ENCODE results near the gene TCF21.

TCF21 gene

GRCh38 chr6:133899556-133899955 is 10.6 kb downstream of the TCF21 start:
- DNase-seq: no peak

DNA sequence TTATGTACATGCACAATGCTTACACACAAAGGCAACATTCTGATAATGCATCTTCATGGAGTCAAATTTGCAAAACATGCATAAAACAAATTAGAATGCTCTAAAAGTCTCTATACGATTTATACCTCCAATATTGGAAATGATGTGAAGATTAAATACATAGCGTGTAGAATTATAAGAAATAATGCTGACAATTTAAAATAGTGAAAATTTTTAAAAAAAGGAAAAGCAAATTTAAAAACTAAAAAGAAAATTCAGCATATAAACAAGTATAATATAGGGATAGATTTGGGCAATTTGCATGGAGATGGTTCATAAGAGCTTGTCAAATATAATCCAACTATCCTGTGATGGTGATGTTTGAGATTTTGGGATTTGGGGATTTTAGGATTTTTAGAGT is 14.9 kb downstream of the TCF21 start:
- DNase-seq: no peak
- H3K4me3 ChIP-seq (ENCODE audit: low read depth, low read length): no peak overlapping the region
- no peaks in the 10 kb centered on the region for H3K9me3 ChIP-seq (ENCODE audit: severe bottlenecking)
- TF ChIP-seq, protein P1, sequence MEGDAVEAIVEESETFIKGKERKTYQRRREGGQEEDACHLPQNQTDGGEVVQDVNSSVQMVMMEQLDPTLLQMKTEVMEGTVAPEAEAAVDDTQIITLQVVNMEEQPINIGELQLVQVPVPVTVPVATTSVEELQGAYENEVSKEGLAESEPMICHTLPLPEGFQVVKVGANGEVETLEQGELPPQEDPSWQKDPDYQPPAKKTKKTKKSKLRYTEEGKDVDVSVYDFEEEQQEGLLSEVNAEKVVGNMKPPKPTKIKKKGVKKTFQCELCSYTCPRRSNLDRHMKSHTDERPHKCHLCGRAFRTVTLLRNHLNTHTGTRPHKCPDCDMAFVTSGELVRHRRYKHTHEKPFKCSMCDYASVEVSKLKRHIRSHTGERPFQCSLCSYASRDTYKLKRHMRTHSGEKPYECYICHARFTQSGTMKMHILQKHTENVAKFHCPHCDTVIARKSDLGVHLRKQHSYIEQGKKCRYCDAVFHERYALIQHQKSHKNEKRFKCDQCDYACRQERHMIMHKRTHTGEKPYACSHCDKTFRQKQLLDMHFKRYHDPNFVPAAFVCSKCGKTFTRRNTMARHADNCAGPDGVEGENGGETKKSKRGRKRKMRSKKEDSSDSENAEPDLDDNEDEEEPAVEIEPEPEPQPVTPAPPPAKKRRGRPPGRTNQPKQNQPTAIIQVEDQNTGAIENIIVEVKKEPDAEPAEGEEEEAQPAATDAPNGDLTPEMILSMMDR (IDR thresholded peaks at IDR 0.05; ENCODE audit: low read depth, low read length): no peak
- peaks cover 70% of the 10 kb centered on the region for H3K27me3 ChIP-seq (ENCODE audit: insufficient read depth, low read depth, severe bottlenecking)
- H3K36me3 ChIP-seq: no peaks in the 10 kb centered on the region
- H3K27ac ChIP-seq: no peak overlapping the region

More at GRCh38 chr6:133899556-133899955, 10.6 kb downstream of the TCF21 start:
- Histone ChIP-seq H3K9me3 (ENCODE audit: severe bottlenecking) (no peaks in the 10 kb centered on the region), H3K36me3 (no peaks in the 10 kb centered on the region), H3K4me3 (ENCODE audit: low read depth, low read length) (no peak overlapping the region), H3K27me3 (ENCODE audit: insufficient read depth, low read depth, severe bottlenecking) (peaks cover 80% of the 10 kb centered on the region), H3K27ac (no peak overlapping the region)
- TF ChIP-seq, protein P1 (IDR thresholded peaks at IDR 0.05; ENCODE audit: low read depth, low read length): no peak

GRCh38 chr6:133906050-133906449 is 17.1 kb downstream of the TCF21 start:
- no peak overlapping the region for H3K27ac ChIP-seq
- H3K9me3 ChIP-seq (ENCODE audit: severe bottlenecking): no peaks in the 10 kb centered on the region
- no peak for DNase-seq
- H3K4me3 ChIP-seq (ENCODE audit: low read depth, low read length): no peak overlapping the region
- H3K27me3 ChIP-seq (ENCODE audit: insufficient read depth, low read depth, severe bottlenecking): peaks cover 82% of the 10 kb centered on the region
- TF ChIP-seq, protein P1 (IDR thresholded peaks at IDR 0.05; ENCODE audit: low read depth, low read length): no peak
- H3K36me3 ChIP-seq: no peaks in the 10 kb centered on the region

DNA sequence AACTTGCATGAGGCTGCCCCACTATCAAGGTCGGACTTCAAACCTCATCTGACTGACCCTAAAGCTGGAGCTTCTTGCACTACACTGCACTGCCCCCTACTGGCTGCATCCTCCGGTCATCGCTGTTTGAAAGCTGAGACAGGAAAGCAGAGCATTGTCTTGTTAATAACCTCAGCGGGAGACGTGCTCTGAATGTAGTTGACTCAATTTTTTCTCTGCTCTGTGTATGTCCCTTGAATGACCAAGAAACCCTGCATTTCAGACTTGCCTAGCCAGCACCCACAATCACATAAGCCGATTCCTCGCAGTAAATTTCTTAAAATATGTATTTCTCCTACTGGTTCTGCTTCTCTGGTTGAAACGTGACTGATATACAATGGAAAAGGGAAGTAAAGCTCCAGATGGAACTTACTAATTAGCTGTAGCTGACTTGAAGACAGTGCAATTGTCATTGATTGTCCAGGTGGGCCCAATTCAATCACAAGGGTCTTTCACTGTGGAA is 27.8 kb downstream of the TCF21 start:
- no peak overlapping the region for H3K27ac ChIP-seq
- peaks cover 42% of the 10 kb centered on the region for H3K27me3 ChIP-seq (ENCODE audit: insufficient read depth, low read depth, severe bottlenecking)
- DNase-seq: peak; percentile 88
- no peak overlapping the region for H3K4me3 ChIP-seq (ENCODE audit: low read depth, low read length)
- TF ChIP-seq, protein P1 (IDR thresholded peaks at IDR 0.05; ENCODE audit: low read depth, low read length): peak; percentile 91
- no peaks in the 10 kb centered on the region for H3K36me3 ChIP-seq
- no peaks in the 10 kb centered on the region for H3K9me3 ChIP-seq (ENCODE audit: severe bottlenecking)

DNA sequence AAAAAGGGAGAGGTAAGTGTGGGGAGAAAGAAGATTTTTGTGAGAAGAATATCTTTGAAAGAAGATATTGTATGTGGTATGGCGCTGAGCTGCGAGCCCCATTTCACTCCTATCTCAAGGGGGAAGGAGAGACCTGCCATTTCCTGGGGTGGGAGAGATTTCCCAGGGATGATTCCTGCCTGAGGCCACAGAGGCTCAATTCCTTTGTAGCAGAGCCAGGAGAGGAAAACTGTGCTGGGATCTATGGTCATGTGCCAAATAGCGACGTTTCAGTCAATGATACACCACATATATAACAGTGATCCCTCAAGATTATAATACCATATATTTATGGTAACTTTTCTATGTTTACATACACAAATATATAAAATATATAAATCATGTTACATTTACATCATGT is 28.9 kb downstream of the TCF21 start:
- H3K4me3 ChIP-seq (ENCODE audit: low read depth, low read length): no peak overlapping the region
- H3K27me3 ChIP-seq (ENCODE audit: insufficient read depth, low read depth, severe bottlenecking): peaks cover 45% of the 10 kb centered on the region
- no peak for DNase-seq
- H3K36me3 ChIP-seq: no peaks in the 10 kb centered on the region
- TF ChIP-seq, protein P1 (IDR thresholded peaks at IDR 0.05; ENCODE audit: low read depth, low read length): no peak
- H3K9me3 ChIP-seq (ENCODE audit: severe bottlenecking): no peaks in the 10 kb centered on the region
- H3K27ac ChIP-seq: no peak overlapping the region
